HEK293 (cell line): ENCODE measurements around the gene CNOT11.

ENCODE experiments used
- CTCF ChIA-PET: fragments of 350-600 bp; formaldehyde crosslinking; extraction: SDS; loops from one replicate; lab custom pipeline; 2021; ENCODE audit warnings: antibody characterized with exemption; lab: Yijun Ruan, JAX
- POLR2A ChIA-PET: fragments of 300-600 bp; formaldehyde crosslinking; extraction: SDS; loops from one replicate; lab custom pipeline; 2020; ENCODE audit warnings: antibody characterized with exemption, inconsistent platforms; lab: Yijun Ruan, JAX
- H3K27ac ChIP-seq: fragments of 200-500 bp; sonication (Bioruptor generic); 2 replicates; pipeline ENCODE4 v1.5.1; 2014; ENCODE audit warnings: low read depth, low read length, control low read depth, inconsistent platforms; ENCODE audit errors: extremely low read depth
- H3K36me3 ChIP-seq, 2 experiments: fragments of 200-500 bp in 1 of 2; sonication (Bioruptor generic) in 1 of 2; 1 replicate in 1 of 2; 2 replicates in 1 of 2; pipeline ENCODE4 v1.5.1; 2014 to 2017; ENCODE audit warnings: inconsistent platforms in 2 of 2, low read length in 2 of 2; ENCODE audit not compliant: control insufficient read depth in 2 of 2, insufficient read depth in 1 of 2
- H3K4me1 ChIP-seq: fragments of 200-500 bp; sonication (Bioruptor generic); 2 replicates; pipeline ENCODE4 v1.5.1; 2014; ENCODE audit warnings: mild to moderate bottlenecking, low read length, inconsistent platforms; ENCODE audit not compliant: control insufficient read depth, insufficient read depth
- H3K4me3 ChIP-seq: 2 replicates; pipeline ENCODE4 v1.5.1; 2011; ENCODE audit warnings: low read depth, mild to moderate bottlenecking, control low read depth, low read length, moderate library complexity
- H3K9me3 ChIP-seq: fragments of 200-500 bp; sonication (Bioruptor generic); 2 replicates; pipeline ENCODE4 v1.5.1; 2014; ENCODE audit warnings: low read depth, low read length, inconsistent platforms; ENCODE audit not compliant: control insufficient read depth, insufficient read depth
- FEZF1 ChIP-seq: fragments of 450-650 bp; formaldehyde crosslinking; IDR thresholded peaks from 2 replicates; pipeline ENCODE4 v1.5.1; 2016; ENCODE audit warnings: missing biosample characterization, missing genetic modification characterization
- KLF10 ChIP-seq: fragments of 450-650 bp; IDR thresholded peaks from 2 replicates; pipeline ENCODE4 v1.5.1; 2018; ENCODE audit warnings: missing biosample characterization, mild to moderate bottlenecking, missing genetic modification characterization
- SCRT2 ChIP-seq: fragments of 450-650 bp; formaldehyde crosslinking; IDR thresholded peaks from 2 replicates; pipeline ENCODE4 v1.5.1; 2016; ENCODE audit warnings: missing biosample characterization, missing genetic modification characterization
- YY1 ChIP-seq: fragments of 450-650 bp; formaldehyde crosslinking; IDR thresholded peaks from 2 replicates; pipeline ENCODE4 v1.5.1; 2018; ENCODE audit warnings: missing biosample characterization, missing genetic modification characterization
- ZIC2 ChIP-seq: fragments of 450-650 bp; formaldehyde crosslinking; IDR thresholded peaks from 2 replicates; pipeline ENCODE4 v1.5.1; 2016; ENCODE audit warnings: missing biosample characterization, missing genetic modification characterization
- ZNF155 ChIP-seq: fragments of 450-650 bp; formaldehyde crosslinking; IDR thresholded peaks from 2 replicates; pipeline ENCODE4 v1.5.1; 2016; ENCODE audit warnings: missing biosample characterization, missing genetic modification characterization
- ZNF354C ChIP-seq: fragments of 450-650 bp; formaldehyde crosslinking; IDR thresholded peaks from 2 replicates; pipeline ENCODE4 v1.5.1; 2016; ENCODE audit warnings: missing biosample characterization, missing genetic modification characterization, low read depth, borderline replicate concordance
- TF ChIP-seq, protein P1 (sequence below): fragments of 450-650 bp; formaldehyde crosslinking; IDR thresholded peaks from 2 replicates; pipeline ENCODE4 v1.5.1; 2016; ENCODE audit warnings: missing biosample characterization, missing genetic modification characterization
- TF ChIP-seq, protein P2 (sequence below): fragments of 450-650 bp; formaldehyde crosslinking; IDR thresholded peaks from 2 replicates; pipeline ENCODE4 v1.5.0; 2017; ENCODE audit warnings: missing biosample characterization, missing genetic modification characterization, borderline replicate concordance
- TF ChIP-seq, protein P3 (sequence below): sonication (generic); formaldehyde crosslinking; IDR thresholded peaks from 2 replicates; pipeline ENCODE4 v1.8.1; 2022; ENCODE audit warnings: mild to moderate bottlenecking, moderate library complexity, missing genetic modification reagents
- TF ChIP-seq, protein P4 (sequence below): fragments of 450-650 bp; IDR thresholded peaks from 2 replicates; pipeline ENCODE4 v1.5.1; 2018; ENCODE audit warnings: missing biosample characterization, missing genetic modification characterization
- TF ChIP-seq, protein P5 (sequence below): fragments of 450-650 bp; formaldehyde crosslinking; IDR thresholded peaks from 2 replicates; pipeline ENCODE4 v1.5.1; 2016; ENCODE audit warnings: missing biosample characterization, missing genetic modification characterization

The CNOT11 gene

DNA sequence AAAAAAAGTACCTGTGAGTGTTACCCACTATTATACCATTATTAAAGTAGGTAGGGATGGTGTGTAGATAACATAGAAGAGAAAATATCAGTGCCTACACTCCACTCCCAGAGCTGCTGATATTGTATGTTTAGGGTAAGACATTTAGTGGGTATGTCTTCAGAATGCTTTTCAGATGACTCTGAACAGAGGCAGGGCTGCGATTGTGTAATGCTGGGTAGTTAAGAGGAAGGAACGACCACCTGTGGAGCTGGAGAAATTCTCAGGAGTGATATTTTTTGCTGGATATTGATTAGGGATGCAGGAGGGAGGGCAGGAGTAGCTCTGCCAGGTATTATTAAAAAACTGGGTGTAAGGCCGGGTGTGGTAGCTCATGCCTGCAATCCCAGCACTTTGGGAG, 2.8 kb downstream of the CNOT11 start:
- H3K4me3 ChIP-seq: no peak overlapping the region
- POLR2A ChIA-PET: interaction anchor here (0.7 to 1.6 kb wide), 2 partner anchors 53 to 816 kb away, joined by 4 read pairs; partner anchors contain the start of gene RNF149
- no peaks in the 10 kb centered on the region for H3K9me3 ChIP-seq
- H3K4me1 ChIP-seq: 0 out of 2 replicates have a peak, but pooled peaks cover 2% of the 10 kb centered on the region
- CTCF ChIA-PET: interaction anchor here (0.6 to 1.0 kb wide), 2 partner anchors 105 to 133 kb away, joined by 3 to 7 read pairs; no protein-coding TSS in a partner anchor
- H3K27ac ChIP-seq: no peak overlapping the region
- peaks cover 12 to 33% of the 10 kb centered on the region in 2 experiments; a peak in 2 of 3 replicates for H3K36me3 ChIP-seq
- TF ChIP-seq KLF10 (tag by site-specific recombination): no peak
- TF ChIP-seq SCRT2 (tag by site-specific recombination): peak; percentile 80
- TF ChIP-seq, protein P1, sequence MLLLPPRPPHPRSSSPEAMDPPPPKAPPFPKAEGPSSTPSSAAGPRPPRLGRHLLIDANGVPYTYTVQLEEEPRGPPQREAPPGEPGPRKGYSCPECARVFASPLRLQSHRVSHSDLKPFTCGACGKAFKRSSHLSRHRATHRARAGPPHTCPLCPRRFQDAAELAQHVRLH (tag by site-specific recombination): no peak
- no peak for TF ChIP-seq YY1 (tag by site-specific recombination)

DNA sequence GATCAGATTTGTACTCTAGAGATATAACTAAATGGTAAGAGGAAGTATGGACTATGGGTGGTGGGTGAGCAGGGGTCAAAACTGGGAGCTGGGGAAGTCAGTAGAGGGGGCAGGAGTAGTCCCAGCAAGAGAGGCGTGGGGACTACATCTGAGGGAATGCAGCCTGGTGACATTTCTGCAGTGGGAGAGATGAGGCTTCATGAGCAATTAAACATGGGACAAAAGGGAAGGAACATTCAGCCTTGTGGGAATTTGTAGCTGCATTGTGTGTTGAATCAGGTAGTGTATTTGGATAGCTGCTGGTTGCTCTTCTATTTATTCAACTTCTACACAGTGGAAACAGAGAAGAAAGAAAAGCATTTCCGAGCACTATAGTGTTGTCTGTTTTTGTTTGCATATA, 3.6 kb downstream of the CNOT11 start:
- H3K36me3 ChIP-seq: peaks cover 12 to 40% of the 10 kb centered on the region in 2 experiments; a peak in 2 of 3 replicates
- ChIA-PET POLR2A (no interaction called here), CTCF (interaction anchor here (0.5 to 0.7 kb wide), 2 partner anchors 9 to 175 kb away, joined by 3 read pairs; no protein-coding TSS in a partner anchor)
- TF ChIP-seq ZNF155 (tag by site-specific recombination) (no peak), ZNF354C (tag by site-specific recombination) (no peak), ZIC2 (no peak)
- TF ChIP-seq, protein P2, sequence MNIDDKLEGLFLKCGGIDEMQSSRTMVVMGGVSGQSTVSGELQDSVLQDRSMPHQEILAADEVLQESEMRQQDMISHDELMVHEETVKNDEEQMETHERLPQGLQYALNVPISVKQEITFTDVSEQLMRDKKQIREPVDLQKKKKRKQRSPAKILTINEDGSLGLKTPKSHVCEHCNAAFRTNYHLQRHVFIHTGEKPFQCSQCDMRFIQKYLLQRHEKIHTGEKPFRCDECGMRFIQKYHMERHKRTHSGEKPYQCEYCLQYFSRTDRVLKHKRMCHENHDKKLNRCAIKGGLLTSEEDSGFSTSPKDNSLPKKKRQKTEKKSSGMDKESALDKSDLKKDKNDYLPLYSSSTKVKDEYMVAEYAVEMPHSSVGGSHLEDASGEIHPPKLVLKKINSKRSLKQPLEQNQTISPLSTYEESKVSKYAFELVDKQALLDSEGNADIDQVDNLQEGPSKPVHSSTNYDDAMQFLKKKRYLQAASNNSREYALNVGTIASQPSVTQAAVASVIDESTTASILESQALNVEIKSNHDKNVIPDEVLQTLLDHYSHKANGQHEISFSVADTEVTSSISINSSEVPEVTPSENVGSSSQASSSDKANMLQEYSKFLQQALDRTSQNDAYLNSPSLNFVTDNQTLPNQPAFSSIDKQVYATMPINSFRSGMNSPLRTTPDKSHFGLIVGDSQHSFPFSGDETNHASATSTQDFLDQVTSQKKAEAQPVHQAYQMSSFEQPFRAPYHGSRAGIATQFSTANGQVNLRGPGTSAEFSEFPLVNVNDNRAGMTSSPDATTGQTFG (tag by site-specific recombination): no peak
- TF ChIP-seq, protein P3, sequence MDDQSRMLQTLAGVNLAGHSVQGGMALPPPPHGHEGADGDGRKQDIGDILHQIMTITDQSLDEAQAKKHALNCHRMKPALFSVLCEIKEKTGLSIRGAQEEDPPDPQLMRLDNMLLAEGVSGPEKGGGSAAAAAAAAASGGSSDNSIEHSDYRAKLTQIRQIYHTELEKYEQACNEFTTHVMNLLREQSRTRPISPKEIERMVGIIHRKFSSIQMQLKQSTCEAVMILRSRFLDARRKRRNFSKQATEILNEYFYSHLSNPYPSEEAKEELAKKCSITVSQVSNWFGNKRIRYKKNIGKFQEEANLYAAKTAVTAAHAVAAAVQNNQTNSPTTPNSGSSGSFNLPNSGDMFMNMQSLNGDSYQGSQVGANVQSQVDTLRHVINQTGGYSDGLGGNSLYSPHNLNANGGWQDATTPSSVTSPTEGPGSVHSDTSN (CRISPR knock-in tag): no peak
- TF ChIP-seq, protein P4, sequence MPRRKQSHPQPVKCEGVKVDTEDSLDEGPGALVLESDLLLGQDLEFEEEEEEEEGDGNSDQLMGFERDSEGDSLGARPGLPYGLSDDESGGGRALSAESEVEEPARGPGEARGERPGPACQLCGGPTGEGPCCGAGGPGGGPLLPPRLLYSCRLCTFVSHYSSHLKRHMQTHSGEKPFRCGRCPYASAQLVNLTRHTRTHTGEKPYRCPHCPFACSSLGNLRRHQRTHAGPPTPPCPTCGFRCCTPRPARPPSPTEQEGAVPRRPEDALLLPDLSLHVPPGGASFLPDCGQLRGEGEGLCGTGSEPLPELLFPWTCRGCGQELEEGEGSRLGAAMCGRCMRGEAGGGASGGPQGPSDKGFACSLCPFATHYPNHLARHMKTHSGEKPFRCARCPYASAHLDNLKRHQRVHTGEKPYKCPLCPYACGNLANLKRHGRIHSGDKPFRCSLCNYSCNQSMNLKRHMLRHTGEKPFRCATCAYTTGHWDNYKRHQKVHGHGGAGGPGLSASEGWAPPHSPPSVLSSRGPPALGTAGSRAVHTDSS: no peak
- H3K27ac ChIP-seq: no peak overlapping the region
- no peaks in the 10 kb centered on the region for H3K9me3 ChIP-seq
- 0 out of 2 replicates have a peak, but pooled peaks cover 2% of the 10 kb centered on the region for H3K4me1 ChIP-seq
- H3K4me3 ChIP-seq: no peak overlapping the region

DNA sequence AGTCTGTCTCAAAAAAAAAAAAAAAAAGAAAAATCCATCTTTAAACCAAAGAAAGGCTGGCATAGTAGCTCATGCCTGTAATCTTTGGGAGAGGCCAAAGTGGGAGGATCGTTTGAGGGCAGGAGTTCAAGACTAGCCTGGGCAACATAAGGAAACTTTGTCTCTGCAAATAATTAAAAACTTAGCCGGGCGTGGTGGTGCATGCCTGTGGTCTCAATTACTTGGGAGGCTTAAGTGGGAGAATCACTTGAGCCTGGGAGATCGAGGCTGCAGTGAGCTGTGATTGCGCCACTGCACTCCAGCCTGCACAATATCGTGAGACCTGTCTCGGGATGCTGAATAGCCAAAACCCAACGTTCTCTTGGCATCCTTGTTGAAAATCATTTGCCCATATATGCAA, 6.1 kb downstream of the CNOT11 start:
- TF ChIP-seq FEZF1 (tag by site-specific recombination): no peak
- TF ChIP-seq, protein P5, sequence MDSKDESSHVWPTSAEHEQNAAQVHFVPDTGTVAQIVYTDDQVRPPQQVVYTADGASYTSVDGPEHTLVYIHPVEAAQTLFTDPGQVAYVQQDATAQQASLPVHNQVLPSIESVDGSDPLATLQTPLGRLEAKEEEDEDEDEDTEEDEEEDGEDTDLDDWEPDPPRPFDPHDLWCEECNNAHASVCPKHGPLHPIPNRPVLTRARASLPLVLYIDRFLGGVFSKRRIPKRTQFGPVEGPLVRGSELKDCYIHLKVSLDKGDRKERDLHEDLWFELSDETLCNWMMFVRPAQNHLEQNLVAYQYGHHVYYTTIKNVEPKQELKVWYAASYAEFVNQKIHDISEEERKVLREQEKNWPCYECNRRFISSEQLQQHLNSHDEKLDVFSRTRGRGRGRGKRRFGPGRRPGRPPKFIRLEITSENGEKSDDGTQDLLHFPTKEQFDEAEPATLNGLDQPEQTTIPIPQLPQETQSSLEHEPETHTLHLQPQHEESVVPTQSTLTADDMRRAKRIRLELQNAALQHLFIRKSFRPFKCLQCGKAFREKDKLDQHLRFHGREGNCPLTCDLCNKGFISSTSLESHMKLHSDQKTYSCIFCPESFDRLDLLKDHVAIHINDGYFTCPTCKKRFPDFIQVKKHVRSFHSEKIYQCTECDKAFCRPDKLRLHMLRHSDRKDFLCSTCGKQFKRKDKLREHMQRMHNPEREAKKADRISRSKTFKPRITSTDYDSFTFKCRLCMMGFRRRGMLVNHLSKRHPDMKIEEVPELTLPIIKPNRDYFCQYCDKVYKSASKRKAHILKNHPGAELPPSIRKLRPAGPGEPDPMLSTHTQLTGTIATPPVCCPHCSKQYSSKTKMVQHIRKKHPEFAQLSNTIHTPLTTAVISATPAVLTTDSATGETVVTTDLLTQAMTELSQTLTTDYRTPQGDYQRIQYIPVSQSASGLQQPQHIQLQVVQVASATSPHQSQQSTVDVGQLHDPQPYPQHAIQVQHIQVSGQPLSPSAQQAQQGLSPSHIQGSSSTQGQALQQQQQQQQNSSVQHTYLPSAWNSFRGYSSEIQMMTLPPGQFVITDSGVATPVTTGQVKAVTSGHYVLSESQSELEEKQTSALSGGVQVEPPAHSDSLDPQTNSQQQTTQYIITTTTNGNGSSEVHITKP (tag by site-specific recombination): no peak
- H3K36me3 ChIP-seq: peaks cover 26 to 60% of the 10 kb centered on the region in 2 experiments
- POLR2A ChIA-PET: no interaction called here
- CTCF ChIA-PET: interaction anchor here (0.7 to 1.1 kb wide), 4 partner anchors 16 to 762 kb away, joined by 3 to 6 read pairs (median 4); no protein-coding TSS in a partner anchor
- no peak overlapping the region for H3K4me3 ChIP-seq
- H3K4me1 ChIP-seq: no peaks in the 10 kb centered on the region
- H3K27ac ChIP-seq: no peak overlapping the region
- H3K9me3 ChIP-seq: no peaks in the 10 kb centered on the region
